Measurements from ENCODE around the gene ALDH8A1.

ALDH8A1 gene

GRCh38 chr6:134949927-134950326 lies at the start of gene ALDH8A1:
ALDH8A1 (minus strand) TSS chr6:134950101; CDS start chr6:134950053, 48 bp downstream.
- no peak for DNase-seq (ENCODE audit: low spot score)

- DNase-seq (ENCODE audit: low spot score) = no peak
These were observed 49.2 kb upstream of the ALDH8A1 start for GRCh38 chr6:134999107-134999506.

- DNase-seq (ENCODE audit: low spot score) = no peak
These were observed 47.5 kb upstream of the ALDH8A1 start for GRCh38 chr6:134997133-134997995.

GRCh38 chr6:134995536-134995935 lies 45.6 kb upstream of the ALDH8A1 start:
- DNase-seq (ENCODE audit: low spot score) = no peak

- DNase-seq (ENCODE audit: low spot score) = no peak
These were observed 44.5 kb upstream of the ALDH8A1 start for GRCh38 chr6:134994431-134994830.

- DNase-seq (ENCODE audit: low spot score) = no peak
These were observed 42.3 kb upstream of the ALDH8A1 start for GRCh38 chr6:134992155-134992554.

- no peak for DNase-seq (ENCODE audit: low spot score)
These were observed 40.4 kb upstream of the ALDH8A1 start for GRCh38 chr6:134990262-134990661.

GRCh38 chr6:134984821-134985220 lies 34.9 kb upstream of the ALDH8A1 start:
- DNase-seq (ENCODE audit: low spot score) = no peak

GRCh38 chr6:134983823-134984222 lies 33.9 kb upstream of the ALDH8A1 start:
- DNase-seq (ENCODE audit: low spot score) = no peak

GRCh38 chr6:134982161-134982560 lies 32.3 kb upstream of the ALDH8A1 start:
- DNase-seq (ENCODE audit: low spot score) = no peak

GRCh38 chr6:134980846-134981245 lies 30.9 kb upstream of the ALDH8A1 start:
- no peak for DNase-seq (ENCODE audit: low spot score)

GRCh38 chr6:134979142-134979541 lies 29.2 kb upstream of the ALDH8A1 start:
- no peak for DNase-seq (ENCODE audit: low spot score)

- DNase-seq (ENCODE audit: low spot score) = no peak
These were observed 24.5 kb upstream of the ALDH8A1 start for GRCh38 chr6:134974370-134974769.

GRCh38 chr6:134967711-134968110 lies 17.8 kb upstream of the ALDH8A1 start:
- no peak for DNase-seq (ENCODE audit: low spot score)

- no peak for DNase-seq (ENCODE audit: low spot score)
These were observed 14.7 kb upstream of the ALDH8A1 start for GRCh38 chr6:134964451-134965203.

GRCh38 chr6:134962421-134962820 lies 12.5 kb upstream of the ALDH8A1 start:
- no peak for DNase-seq (ENCODE audit: low spot score)

- DNase-seq (ENCODE audit: low spot score) = no peak
These were observed 11.5 kb upstream of the ALDH8A1 start for GRCh38 chr6:134961366-134961765.

GRCh38 chr6:134959603-134960002 lies 9.7 kb upstream of the ALDH8A1 start:
- DNase-seq (ENCODE audit: low spot score) = no peak

GRCh38 chr6:134956676-134957075 lies 6.8 kb upstream of the ALDH8A1 start:
- no peak for DNase-seq (ENCODE audit: low spot score)

GRCh38 chr6:134956032-134956431 lies 6.1 kb upstream of the ALDH8A1 start:
- DNase-seq (ENCODE audit: low spot score) = no peak

GRCh38 chr6:134954272-134955000 lies 4.5 kb upstream of the ALDH8A1 start:
- no peak for DNase-seq (ENCODE audit: low spot score)

- no peak for DNase-seq (ENCODE audit: low spot score)
These were observed 1.8 kb upstream of the ALDH8A1 start for GRCh38 chr6:134951494-134952263.
